SIG-M5 (cell line): Measurements from ENCODE around the gene EIF4G1.
A peak's percentile ranks its signal among the peaks of the same experiment; 100 is the strongest.

Experiments used
- DNase-seq: peaks from one replicate; lab custom pipeline; 2025; lab: John Stamatoyannopoulos, UW

The EIF4G1 gene

GRCh38 chr3:184368586-184369183, 54.3 kb downstream of the EIF4G1 start:
- no peak for DNase-seq

- peak; percentile 52 for DNase-seq
Observed at GRCh38 chr3:184371570-184372018, 57.2 kb downstream of the EIF4G1 start.

GRCh38 chr3:184372296-184372821, 58.0 kb downstream of the EIF4G1 start:
- no peak for DNase-seq

GRCh38 chr3:184372911-184373310, 58.5 kb downstream of the EIF4G1 start:
- DNase-seq: no peak

GRCh38 chr3:184373422-184373821, 59.0 kb downstream of the EIF4G1 start:
- DNase-seq: no peak

GRCh38 chr3:184375747-184376461, 61.5 kb downstream of the EIF4G1 start:
- no peak for DNase-seq

- DNase-seq: no peak
Observed at GRCh38 chr3:184377374-184377773, 63.0 kb downstream of the EIF4G1 start.

- DNase-seq: no peak
Observed at GRCh38 chr3:184377882-184378445, 63.6 kb downstream of the EIF4G1 start, which contains the start of gene THPO. THPO (minus strand) TSS chr3:184378207; CDS start chr3:184376259, 1,948 bp downstream.

GRCh38 chr3:184378651-184379357, 64.4 kb downstream of the EIF4G1 start:
- DNase-seq: no peak

GRCh38 chr3:184379358-184380184, 65.2 kb downstream of the EIF4G1 start, which contains the start of gene CHRD:
CHRD (plus strand) TSS chr3:184380054; CDS start chr3:184380319, 265 bp downstream.
- DNase-seq: no peak

- no peak for DNase-seq
Observed at GRCh38 chr3:184380185-184380626, 65.8 kb downstream of the EIF4G1 start.

GRCh38 chr3:184380627-184381260, 66.3 kb downstream of the EIF4G1 start:
- no peak for DNase-seq

- DNase-seq: no peak
Observed at GRCh38 chr3:184381261-184382224, 67.1 kb downstream of the EIF4G1 start.

- DNase-seq: no peak
Observed at GRCh38 chr3:184382326-184383032, 68.1 kb downstream of the EIF4G1 start.

GRCh38 chr3:184383033-184383740, 68.8 kb downstream of the EIF4G1 start:
- no peak for DNase-seq

GRCh38 chr3:184384342-184384741, 69.9 kb downstream of the EIF4G1 start:
- DNase-seq: no peak
